ENCODE data around the gene STEEP1. TPM values are rescaled to one million over a fixed set of nuclear protein-coding genes. Genes with fewer than 3 reads are reported as not detected.
A peak's percentile ranks its signal among the peaks of the same experiment; 100 is the strongest.

The STEEP1 gene
- total RNA-seq, 1 donor, result 26.8 TPM

- no peak for DNase-seq (ENCODE audit: low read depth)
- TF ChIP-seq, protein P1, sequence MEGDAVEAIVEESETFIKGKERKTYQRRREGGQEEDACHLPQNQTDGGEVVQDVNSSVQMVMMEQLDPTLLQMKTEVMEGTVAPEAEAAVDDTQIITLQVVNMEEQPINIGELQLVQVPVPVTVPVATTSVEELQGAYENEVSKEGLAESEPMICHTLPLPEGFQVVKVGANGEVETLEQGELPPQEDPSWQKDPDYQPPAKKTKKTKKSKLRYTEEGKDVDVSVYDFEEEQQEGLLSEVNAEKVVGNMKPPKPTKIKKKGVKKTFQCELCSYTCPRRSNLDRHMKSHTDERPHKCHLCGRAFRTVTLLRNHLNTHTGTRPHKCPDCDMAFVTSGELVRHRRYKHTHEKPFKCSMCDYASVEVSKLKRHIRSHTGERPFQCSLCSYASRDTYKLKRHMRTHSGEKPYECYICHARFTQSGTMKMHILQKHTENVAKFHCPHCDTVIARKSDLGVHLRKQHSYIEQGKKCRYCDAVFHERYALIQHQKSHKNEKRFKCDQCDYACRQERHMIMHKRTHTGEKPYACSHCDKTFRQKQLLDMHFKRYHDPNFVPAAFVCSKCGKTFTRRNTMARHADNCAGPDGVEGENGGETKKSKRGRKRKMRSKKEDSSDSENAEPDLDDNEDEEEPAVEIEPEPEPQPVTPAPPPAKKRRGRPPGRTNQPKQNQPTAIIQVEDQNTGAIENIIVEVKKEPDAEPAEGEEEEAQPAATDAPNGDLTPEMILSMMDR (IDR thresholded peaks at IDR 0.05; ENCODE audit: insufficient read depth, low read depth, low read length), result no peak
- no peak overlapping the region for H3K4me3 ChIP-seq (ENCODE audit: low read depth, low read length)
These were observed 37.6 kb upstream of the STEEP1 start for GRCh38 chrX:119602701-119603255.

DNA sequence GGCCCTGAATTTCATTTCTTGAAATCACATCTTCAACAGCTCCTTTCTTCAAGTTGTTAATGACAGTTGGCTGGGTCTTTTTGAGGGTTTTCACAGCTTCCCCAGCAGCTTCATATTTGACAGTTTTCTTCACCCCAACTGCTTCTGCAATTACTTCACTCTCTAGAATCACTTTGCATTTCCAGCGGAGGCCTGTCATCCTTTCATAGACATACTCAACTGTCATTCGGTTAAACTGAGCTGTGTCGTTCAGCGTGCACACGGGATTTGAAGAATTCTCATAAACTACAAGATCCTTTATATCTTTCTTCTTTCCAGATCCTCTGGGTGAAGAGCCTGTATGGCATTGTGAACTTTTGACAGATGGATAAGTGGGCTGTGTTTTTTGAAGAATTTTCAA, 24.6 kb upstream of the STEEP1 start:
- TF ChIP-seq, protein P1 (IDR thresholded peaks at IDR 0.05; ENCODE audit: insufficient read depth, low read depth, low read length), result no peak
- DNase-seq (ENCODE audit: low read depth), result no peak
- H3K4me3 ChIP-seq (ENCODE audit: low read depth, low read length), result no peak overlapping the region

GRCh38 chrX:119583431-119584059, 18.3 kb upstream of the STEEP1 start:
- TF ChIP-seq, protein P1 (IDR thresholded peaks at IDR 0.05; ENCODE audit: insufficient read depth, low read depth, low read length), result no peak
- DNase-seq (ENCODE audit: low read depth), result no peak
- H3K4me3 ChIP-seq (ENCODE audit: low read depth, low read length), result no peak overlapping the region

GRCh38 chrX:119579414-119579813, 14.2 kb upstream of the STEEP1 start:
- no peak overlapping the region for H3K4me3 ChIP-seq (ENCODE audit: low read depth, low read length)
- TF ChIP-seq, protein P1 (IDR thresholded peaks at IDR 0.05; ENCODE audit: insufficient read depth, low read depth, low read length), result no peak

GRCh38 chrX:119574394-119575266, 9.4 kb upstream of the STEEP1 start, which contains the start of gene UBE2A:
UBE2A (plus strand) TSS chrX:119574563; CDS start chrX:119574712, 149 bp downstream.
- peak; percentile 94 for DNase-seq (ENCODE audit: low read depth)
- peak within 1 kb of the TSS; percentile 71 for H3K4me3 ChIP-seq (ENCODE audit: low read depth, low read length)
- TF ChIP-seq, protein P1 (IDR thresholded peaks at IDR 0.05; ENCODE audit: insufficient read depth, low read depth, low read length), result peak; percentile 28

More at GRCh38 chrX:119579414-119579813, 14.2 kb upstream of the STEEP1 start:
- DNase-seq (ENCODE audit: low read depth), result no peak

DNA sequence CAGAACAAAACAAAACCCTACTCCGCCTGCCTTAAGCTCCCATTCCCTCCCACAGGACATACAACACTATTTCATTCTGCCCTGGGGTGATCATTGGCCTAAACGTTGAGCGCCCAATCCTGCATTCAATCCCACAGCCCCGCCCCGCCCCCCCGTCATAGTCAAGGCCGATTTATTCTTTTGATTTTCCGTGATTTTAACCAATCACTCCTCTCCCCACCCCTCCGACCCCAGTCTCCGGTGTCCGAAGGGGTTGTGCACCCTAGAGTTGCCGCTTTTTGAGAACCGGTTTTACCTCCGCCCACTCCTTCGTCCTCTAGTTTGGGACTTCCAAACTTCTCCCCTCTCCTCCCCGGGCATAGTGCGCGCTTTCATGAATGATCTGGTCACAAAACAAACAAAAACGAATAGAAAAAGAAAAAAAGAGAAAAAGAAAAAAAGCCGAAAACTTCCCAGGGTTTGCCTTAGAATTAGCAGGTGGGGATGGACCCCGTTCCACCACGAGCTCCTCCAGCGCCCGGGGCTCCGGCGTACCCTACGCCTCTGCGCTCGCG, 8.7 kb upstream of the STEEP1 start:
- H3K4me3 ChIP-seq (ENCODE audit: low read depth, low read length), result peak overlapping the region; percentile 71
- DNase-seq (ENCODE audit: low read depth), result peak; percentile 48
- TF ChIP-seq, protein P1 (IDR thresholded peaks at IDR 0.05; ENCODE audit: insufficient read depth, low read depth, low read length), result no peak
